Measurements from ENCODE around the gene CST8.

- TF ChIP-seq POLR2A (IDR thresholded peaks at IDR 0.05; ENCODE audit: low read depth, low read length) (no peak), RAD21 (IDR thresholded peaks at IDR 0.05; ENCODE audit: low read length) (no peak), CTCF (conservative IDR thresholded peaks at IDR 0.05; ENCODE audit: low read depth, low read length) (no peak), NFE2L2 (IDR thresholded peaks at IDR 0.05; ENCODE audit: low read depth, low read length) (no peak), CHD1 (IDR thresholded peaks at IDR 0.05; ENCODE audit: low read depth, low read length) (no peak), MAFK (IDR thresholded peaks at IDR 0.05; ENCODE audit: low read depth, low read length) (no peak)
These were observed 17.7 kb downstream of the CST8 start for GRCh38 chr20:23508449-23509229.
